Left lung (tissue), 14 donors: Measurements from ENCODE around the gene ACSS3. TPM values are rescaled to one million over a fixed set of nuclear protein-coding genes. Genes with fewer than 3 reads are reported as not detected.

Experiments used
- ATAC-seq: fragments of 200-7000 bp; cut with Tn5 transposase; one replicate; pipeline ENCODE4 v1.9.1; 2020; ENCODE audit warnings: moderate library complexity
- DNase-seq, 4 donors: peaks; one replicate each; pipeline ENCODE4 v3.0.0-alpha.2; 2013 to 2020
- H3K27ac ChIP-seq, 2 donors: fragments of 200-600 bp; sonication (generic) in 1 of 2; one replicate each; pipeline versions ENCODE4 v1.5.0 to v1.8.0; 2020 to 2021
- H3K27me3 ChIP-seq, 2 donors: fragments of 200-600 bp; sonication (generic) in 1 of 2; one replicate each; pipeline versions ENCODE4 v1.5.0 to v1.8.0; 2020 to 2021
- H3K36me3 ChIP-seq, 2 donors: fragments of 200-600 bp; sonication (generic) in 1 of 2; one replicate each; pipeline versions ENCODE4 v1.5.0 to v1.8.0; 2020 to 2021
- H3K4me1 ChIP-seq, 2 donors: fragments of 200-600 bp; one replicate each; pipeline ENCODE4 v1.8.0; 2021
- H3K4me3 ChIP-seq, 2 donors: fragments of 200-600 bp; sonication (generic) in 1 of 2; one replicate each; pipeline versions ENCODE4 v1.5.0 to v1.8.0; 2020 to 2021; ENCODE audit warnings: mild to moderate bottlenecking in 1 of 2
- H3K9me3 ChIP-seq, 2 donors: fragments of 200-600 bp; sonication (generic) in 1 of 2; one replicate each; pipeline versions ENCODE4 v1.5.0 to v1.8.0; 2020 to 2021
- intact Hi-C, 2 donors: fragments of 100-400 bp; cut with DNase I; formaldehyde crosslinking; loops; one replicate each; pipeline versions ENCODE4 v1.11.2 to v1.14.2; 2022
- long read RNA-seq, 12 donors: library from polyadenylated mRNA in 2 of 12; unstranded in 2 of 12; transcript quantifications; one replicate each; pipeline ENCODE4 v2.0.0 and lab custom pipeline, GENCODE V29; 2019 to 2026
- polyA plus RNA-seq, 6 donors: library from polyadenylated mRNA; unstranded; fragments of 120-200 nt; gene quantifications; one replicate each; pipeline ENCODE4 v1.2.1, GENCODE V29; 2013; ENCODE audit not compliant: insufficient read length in 6 of 6
- total RNA-seq, 2 donors: library from RNA; stranded (reverse); fragmentation: NEBNext Ultra II Directional; extraction: Animal tissue kit (Norgen Biotek cat#: 25700); gene quantifications; one replicate each; pipeline ENCODE4 v1.2.1, GENCODE V29; 2021
- TF ChIP-seq, protein P1 (sequence below), 2 donors: fragments of 200-600 bp; sonication (generic) in 1 of 2; IDR thresholded peaks; one replicate each; pipeline versions ENCODE4 v1.5.0 to v1.8.0; 2021; ENCODE audit warnings: antibody characterized with exemption in 2 of 2
- donor health status: DM: no; HTN: yes; CAD: no.
- donor health status: DM: no; HTN: no; CAD: no.

The ACSS3 gene, protein sequence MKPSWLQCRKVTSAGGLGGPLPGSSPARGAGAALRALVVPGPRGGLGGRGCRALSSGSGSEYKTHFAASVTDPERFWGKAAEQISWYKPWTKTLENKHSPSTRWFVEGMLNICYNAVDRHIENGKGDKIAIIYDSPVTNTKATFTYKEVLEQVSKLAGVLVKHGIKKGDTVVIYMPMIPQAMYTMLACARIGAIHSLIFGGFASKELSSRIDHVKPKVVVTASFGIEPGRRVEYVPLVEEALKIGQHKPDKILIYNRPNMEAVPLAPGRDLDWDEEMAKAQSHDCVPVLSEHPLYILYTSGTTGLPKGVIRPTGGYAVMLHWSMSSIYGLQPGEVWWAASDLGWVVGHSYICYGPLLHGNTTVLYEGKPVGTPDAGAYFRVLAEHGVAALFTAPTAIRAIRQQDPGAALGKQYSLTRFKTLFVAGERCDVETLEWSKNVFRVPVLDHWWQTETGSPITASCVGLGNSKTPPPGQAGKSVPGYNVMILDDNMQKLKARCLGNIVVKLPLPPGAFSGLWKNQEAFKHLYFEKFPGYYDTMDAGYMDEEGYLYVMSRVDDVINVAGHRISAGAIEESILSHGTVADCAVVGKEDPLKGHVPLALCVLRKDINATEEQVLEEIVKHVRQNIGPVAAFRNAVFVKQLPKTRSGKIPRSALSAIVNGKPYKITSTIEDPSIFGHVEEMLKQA
- 10 to 100 TPM; 22.9 to 42.7 TPM for total RNA-seq
- polyA plus RNA-seq: 10 to 100 TPM; 25.2 to 39.5 (median 30.1) TPM
- long read RNA-seq, donor 1, full-length matches to known transcripts: 8 of 8 reads
- long read RNA-seq, donor 1, partial matches to known transcripts: 0 of 8 reads
- long read RNA-seq, donor 1, other reads (novel, unspliced or antisense): 0 of 8 reads
- long read RNA-seq, donor 2, full-length matches to known transcripts: 5 of 5 reads
- long read RNA-seq, donor 2, partial matches to known transcripts: 0 of 5 reads
- long read RNA-seq, donor 2, other reads (novel, unspliced or antisense): 0 of 5 reads
- long read RNA-seq, donor 3, full-length matches to known transcripts: 7 of 7 reads
- long read RNA-seq, donor 3, partial matches to known transcripts: 0 of 7 reads
- long read RNA-seq, donor 3, other reads (novel, unspliced or antisense): 0 of 7 reads
- long read RNA-seq, donor 4, full-length matches to known transcripts: 6 of 13 reads
- long read RNA-seq, donor 4, partial matches to known transcripts: 2 of 13 reads
- long read RNA-seq, donor 4, other reads (novel, unspliced or antisense): 5 of 13 reads
- long read RNA-seq, donor 5, full-length matches to known transcripts: 6 of 6 reads
- long read RNA-seq, donor 5, partial matches to known transcripts: 0 of 6 reads
- long read RNA-seq, donor 5, other reads (novel, unspliced or antisense): 0 of 6 reads
- long read RNA-seq, donor 6, full-length matches to known transcripts: 10 of 10 reads
- long read RNA-seq, donor 6, partial matches to known transcripts: 0 of 10 reads
- long read RNA-seq, donor 6, other reads (novel, unspliced or antisense): 0 of 10 reads
- long read RNA-seq, donor 7, full-length matches to known transcripts: 4 of 10 reads
- long read RNA-seq, donor 7, partial matches to known transcripts: 0 of 10 reads
- long read RNA-seq, donor 7, other reads (novel, unspliced or antisense): 6 of 10 reads
- long read RNA-seq, donor 8, full-length matches to known transcripts: 6 of 6 reads
- long read RNA-seq, donor 8, partial matches to known transcripts: 0 of 6 reads
- long read RNA-seq, donor 8, other reads (novel, unspliced or antisense): 0 of 6 reads
- long read RNA-seq, donor 9: 0 reads
- long read RNA-seq, donor 10, full-length matches to known transcripts: 4 of 5 reads
- long read RNA-seq, donor 10, partial matches to known transcripts: 0 of 5 reads
- long read RNA-seq, donor 10, other reads (novel, unspliced or antisense): 1 of 5 reads
- long read RNA-seq, donor 11, full-length matches to known transcripts: 2 of 7 reads
- long read RNA-seq, donor 11, partial matches to known transcripts: 5 of 7 reads
- long read RNA-seq, donor 11, other reads (novel, unspliced or antisense): 0 of 7 reads
- long read RNA-seq, donor 12, full-length matches to known transcripts: 6 of 6 reads
- long read RNA-seq, donor 12, partial matches to known transcripts: 0 of 6 reads
- long read RNA-seq, donor 12, other reads (novel, unspliced or antisense): 0 of 6 reads

DNA sequence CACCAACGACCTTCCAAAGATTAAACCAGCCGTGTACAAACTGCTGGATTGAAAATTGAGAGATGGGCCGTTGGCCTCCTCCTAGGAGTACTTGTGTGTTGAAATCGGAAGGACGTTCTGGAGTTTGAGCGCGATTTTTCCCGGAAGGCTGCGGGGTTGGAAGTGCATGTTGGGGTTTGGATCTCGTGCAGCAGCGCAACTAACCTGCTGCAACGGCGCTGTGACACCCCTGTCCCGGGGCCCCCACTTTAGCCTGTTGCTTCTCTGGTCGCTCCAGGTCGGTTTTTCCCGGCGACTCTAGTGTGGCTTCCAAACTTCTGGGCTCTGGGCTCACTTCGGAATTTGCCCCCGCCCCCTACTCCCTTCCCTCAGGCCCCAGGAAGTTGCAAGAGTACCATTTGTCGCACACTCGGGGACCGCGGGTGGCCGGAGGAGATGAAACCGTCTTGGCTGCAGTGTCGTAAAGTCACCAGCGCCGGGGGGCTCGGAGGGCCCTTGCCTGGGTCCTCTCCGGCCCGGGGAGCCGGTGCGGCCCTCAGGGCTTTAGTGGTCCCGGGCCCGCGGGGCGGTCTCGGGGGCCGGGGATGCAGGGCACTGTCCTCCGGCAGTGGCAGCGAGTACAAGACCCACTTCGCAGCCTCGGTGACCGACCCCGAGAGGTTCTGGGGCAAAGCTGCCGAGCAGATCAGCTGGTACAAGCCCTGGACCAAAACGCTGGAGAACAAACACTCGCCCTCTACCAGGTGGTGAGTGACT lies at the start of gene ACSS3:
ACSS3 (plus strand) TSS at position 394 of the 756 bp plus-strand sequence; CDS start at position 436, 42 bp downstream.
- Histone ChIP-seq H3K27me3 (peaks cover 0 to 22% of the 10 kb centered on the region in 2 donors), H3K9me3 (no peaks in the 10 kb centered on the region), H3K4me3 (peak within 1 kb of the TSS; percentile 46 to 57), H3K27ac (peak within 1 kb of the TSS; percentile 62 to 85), H3K4me1 (no peaks in the 10 kb centered on the region), H3K36me3 (no peaks in the 10 kb centered on the region)
- TF ChIP-seq, protein P1, sequence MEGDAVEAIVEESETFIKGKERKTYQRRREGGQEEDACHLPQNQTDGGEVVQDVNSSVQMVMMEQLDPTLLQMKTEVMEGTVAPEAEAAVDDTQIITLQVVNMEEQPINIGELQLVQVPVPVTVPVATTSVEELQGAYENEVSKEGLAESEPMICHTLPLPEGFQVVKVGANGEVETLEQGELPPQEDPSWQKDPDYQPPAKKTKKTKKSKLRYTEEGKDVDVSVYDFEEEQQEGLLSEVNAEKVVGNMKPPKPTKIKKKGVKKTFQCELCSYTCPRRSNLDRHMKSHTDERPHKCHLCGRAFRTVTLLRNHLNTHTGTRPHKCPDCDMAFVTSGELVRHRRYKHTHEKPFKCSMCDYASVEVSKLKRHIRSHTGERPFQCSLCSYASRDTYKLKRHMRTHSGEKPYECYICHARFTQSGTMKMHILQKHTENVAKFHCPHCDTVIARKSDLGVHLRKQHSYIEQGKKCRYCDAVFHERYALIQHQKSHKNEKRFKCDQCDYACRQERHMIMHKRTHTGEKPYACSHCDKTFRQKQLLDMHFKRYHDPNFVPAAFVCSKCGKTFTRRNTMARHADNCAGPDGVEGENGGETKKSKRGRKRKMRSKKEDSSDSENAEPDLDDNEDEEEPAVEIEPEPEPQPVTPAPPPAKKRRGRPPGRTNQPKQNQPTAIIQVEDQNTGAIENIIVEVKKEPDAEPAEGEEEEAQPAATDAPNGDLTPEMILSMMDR (IDR thresholded peaks at IDR 0.05): no peak
- intact Hi-C loops: no loop called here
- ATAC-seq: peak; percentile 80
- peak; percentile 56 to 75 (median 70) for DNase-seq

DNA sequence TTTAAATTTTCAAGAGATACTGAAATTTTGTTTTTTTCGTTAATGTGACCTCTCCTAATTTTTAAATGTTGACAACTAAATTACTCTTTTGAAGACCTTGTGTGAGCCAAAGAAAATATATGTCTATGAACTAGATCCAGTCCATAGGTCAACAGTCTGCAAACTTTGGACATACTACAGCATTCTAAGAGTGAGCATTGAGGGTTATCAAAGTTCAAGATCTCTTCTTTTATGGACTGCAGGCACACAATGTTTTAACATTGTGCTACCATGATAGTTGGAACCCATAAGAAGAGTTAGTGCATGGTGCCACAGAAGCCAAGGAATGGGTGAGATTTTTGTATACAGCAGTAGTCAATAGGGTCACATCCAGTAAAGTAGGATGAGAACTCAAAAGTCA lies 43.0 kb upstream of the ACSS3 start:
- no peak for DNase-seq
- Histone ChIP-seq H3K4me1 (no peaks in the 10 kb centered on the region), H3K4me3 (no peak overlapping the region), H3K27ac (no peak overlapping the region), H3K9me3 (no peaks in the 10 kb centered on the region), H3K36me3 (no peaks in the 10 kb centered on the region), H3K27me3 (no peaks in the 10 kb centered on the region)
- intact Hi-C loops: no loop called here
- TF ChIP-seq, protein P1 (IDR thresholded peaks at IDR 0.05): no peak
- ATAC-seq: no peak

DNA sequence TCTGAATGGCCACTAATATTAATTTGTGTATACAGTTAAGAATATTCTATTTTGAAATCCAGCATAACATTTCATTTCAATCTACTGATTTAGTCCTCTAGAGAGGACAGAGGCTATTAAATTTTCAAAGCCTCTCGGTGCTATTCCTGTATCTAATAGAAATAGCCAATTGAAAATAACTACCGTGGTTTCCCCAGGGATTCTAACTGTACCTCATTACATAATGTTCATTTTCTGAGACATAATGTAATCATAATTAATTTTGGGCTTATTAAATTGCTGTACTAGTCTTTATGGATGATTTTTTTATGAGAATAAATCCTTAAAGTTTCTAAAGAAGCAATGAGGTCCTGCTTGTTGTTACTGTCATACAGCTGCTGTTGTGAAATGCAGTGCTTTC lies 38.6 kb upstream of the ACSS3 start:
- ATAC-seq: no peak
- no peaks in the 10 kb centered on the region for H3K9me3 ChIP-seq
- no peaks in the 10 kb centered on the region for H3K4me1 ChIP-seq
- DNase-seq: no peak
- TF ChIP-seq, protein P1 (IDR thresholded peaks at IDR 0.05): no peak
- no peak overlapping the region for H3K4me3 ChIP-seq
- H3K36me3 ChIP-seq: no peaks in the 10 kb centered on the region
- H3K27me3 ChIP-seq: no peaks in the 10 kb centered on the region
- intact Hi-C loops: no loop called here
- no peak overlapping the region for H3K27ac ChIP-seq
